ENCODE results near the gene SAMD4A.

SAMD4A gene, protein sequence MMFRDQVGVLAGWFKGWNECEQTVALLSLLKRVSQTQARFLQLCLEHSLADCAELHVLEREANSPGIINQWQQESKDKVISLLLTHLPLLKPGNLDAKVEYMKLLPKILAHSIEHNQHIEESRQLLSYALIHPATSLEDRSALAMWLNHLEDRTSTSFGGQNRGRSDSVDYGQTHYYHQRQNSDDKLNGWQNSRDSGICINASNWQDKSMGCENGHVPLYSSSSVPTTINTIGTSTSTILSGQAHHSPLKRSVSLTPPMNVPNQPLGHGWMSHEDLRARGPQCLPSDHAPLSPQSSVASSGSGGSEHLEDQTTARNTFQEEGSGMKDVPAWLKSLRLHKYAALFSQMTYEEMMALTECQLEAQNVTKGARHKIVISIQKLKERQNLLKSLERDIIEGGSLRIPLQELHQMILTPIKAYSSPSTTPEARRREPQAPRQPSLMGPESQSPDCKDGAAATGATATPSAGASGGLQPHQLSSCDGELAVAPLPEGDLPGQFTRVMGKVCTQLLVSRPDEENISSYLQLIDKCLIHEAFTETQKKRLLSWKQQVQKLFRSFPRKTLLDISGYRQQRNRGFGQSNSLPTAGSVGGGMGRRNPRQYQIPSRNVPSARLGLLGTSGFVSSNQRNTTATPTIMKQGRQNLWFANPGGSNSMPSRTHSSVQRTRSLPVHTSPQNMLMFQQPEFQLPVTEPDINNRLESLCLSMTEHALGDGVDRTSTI

DNA sequence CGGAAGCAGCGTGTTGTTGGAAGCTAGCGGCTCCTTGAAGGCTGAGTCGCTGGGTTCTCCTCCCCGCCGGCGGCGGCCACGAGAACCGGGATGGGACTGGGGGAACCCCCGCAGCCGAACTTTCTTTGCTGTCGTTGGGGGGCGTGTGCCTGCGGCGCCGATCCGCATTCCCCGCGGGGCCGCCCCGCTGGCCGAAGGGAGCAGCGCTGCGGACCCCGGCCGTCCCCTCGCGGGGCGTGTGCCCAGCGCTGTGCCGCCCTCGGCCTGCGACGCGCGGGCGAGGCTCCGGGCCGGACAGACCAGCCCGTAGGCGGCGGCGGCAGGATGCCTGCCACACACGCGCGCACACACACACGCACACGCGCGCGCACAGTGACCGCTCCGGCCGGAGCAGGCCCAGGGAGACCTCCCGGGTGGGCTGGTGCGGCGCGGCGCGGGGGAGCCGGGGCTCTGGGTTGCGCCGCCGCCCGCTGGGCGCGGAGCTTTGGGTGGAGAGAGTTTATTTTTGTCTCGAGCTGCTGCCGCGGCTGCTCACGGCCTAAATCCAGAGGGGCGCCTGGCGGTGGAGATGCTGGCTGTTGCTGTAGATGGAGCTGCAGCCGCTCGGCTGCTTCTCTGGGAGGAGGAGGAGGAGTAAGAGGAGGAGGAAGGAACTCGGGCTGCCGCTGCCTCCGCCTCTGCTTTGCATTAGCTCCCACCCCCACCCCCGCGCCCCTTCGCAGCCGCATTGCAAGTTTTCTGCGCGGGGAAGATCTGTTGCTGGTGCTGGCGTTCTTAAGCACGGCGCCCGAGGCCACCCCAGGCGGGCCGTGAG is at the start of gene SAMD4A:
Gene SAMD4A (plus strand): TSS at position 719 of the 814 bp plus-strand sequence. CDS start 789 bp downstream, outside the sequence.
- peak within 1 kb of the TSS; percentile 17; the same call in 1 of the 2 replicates for H3K27ac ChIP-seq
- TF ChIP-seq CTCF (conservative IDR thresholded peaks at IDR 0.05) (peak; percentile 14; the same call in 1 of the 2 replicates), ZFX (IDR thresholded peaks at IDR 0.05) (peak; percentile 40; the same call in 1 of the 2 replicates)

DNA sequence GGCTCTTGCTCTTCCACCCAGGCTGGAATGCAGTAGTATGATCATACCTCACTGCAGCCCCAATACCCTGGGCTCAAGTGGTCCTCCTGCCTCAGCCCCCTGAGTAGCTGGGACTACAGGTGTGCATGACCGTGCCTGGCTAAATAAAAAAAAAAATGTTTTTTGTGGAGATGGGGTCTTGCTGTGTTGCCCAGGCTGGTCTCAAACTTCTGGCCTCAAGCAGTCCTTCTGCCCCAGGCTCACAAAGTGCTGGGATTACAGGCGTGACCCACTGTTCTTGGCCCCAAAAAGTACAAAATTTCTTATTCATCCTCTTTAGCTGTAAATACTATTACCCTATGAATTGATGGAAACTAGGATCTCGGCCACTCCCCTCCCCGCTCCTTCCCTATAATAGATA is 42.5 kb upstream of the SAMD4A start:
- TF ChIP-seq ZFX (IDR thresholded peaks at IDR 0.05) (no peak), CTCF (conservative IDR thresholded peaks at IDR 0.05) (no peak)

GRCh38 chr14:54528973-54529372 is 38.0 kb upstream of the SAMD4A start:
- TF ChIP-seq ZFX (IDR thresholded peaks at IDR 0.05) (no peak), CTCF (conservative IDR thresholded peaks at IDR 0.05) (no peak)
- H3K27ac ChIP-seq: no peak overlapping the region

More for the DNA sequence above, 42.5 kb upstream of the SAMD4A start:
- no peak overlapping the region for H3K27ac ChIP-seq

DNA sequence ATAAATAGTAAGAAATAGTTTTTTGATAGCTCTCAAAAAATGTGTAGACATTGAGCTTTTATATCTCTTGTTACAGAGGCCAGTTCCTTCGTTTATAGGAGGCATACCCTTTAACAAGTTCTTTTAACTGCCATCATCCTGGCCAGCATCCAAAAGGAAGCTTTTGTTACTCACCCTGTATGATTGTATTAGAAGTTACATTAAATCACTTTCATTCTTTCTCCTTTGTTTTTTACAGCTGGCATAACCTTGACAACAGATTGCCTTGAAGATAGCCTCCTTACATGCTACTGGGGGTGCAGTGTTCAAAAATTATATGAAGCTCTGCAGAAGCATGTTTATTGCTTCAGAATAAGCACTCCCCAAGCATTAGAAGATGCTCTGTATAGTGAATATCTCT is 37.1 kb upstream of the SAMD4A start:
- no peak overlapping the region for H3K27ac ChIP-seq
- TF ChIP-seq ZFX (IDR thresholded peaks at IDR 0.05) (no peak), CTCF (conservative IDR thresholded peaks at IDR 0.05) (no peak)

- TF ChIP-seq ZFX (IDR thresholded peaks at IDR 0.05) (no peak), CTCF (conservative IDR thresholded peaks at IDR 0.05) (no peak)
- H3K27ac ChIP-seq: no peak overlapping the region
These were observed 34.6 kb upstream of the SAMD4A start for GRCh38 chr14:54532111-54533012.

DNA sequence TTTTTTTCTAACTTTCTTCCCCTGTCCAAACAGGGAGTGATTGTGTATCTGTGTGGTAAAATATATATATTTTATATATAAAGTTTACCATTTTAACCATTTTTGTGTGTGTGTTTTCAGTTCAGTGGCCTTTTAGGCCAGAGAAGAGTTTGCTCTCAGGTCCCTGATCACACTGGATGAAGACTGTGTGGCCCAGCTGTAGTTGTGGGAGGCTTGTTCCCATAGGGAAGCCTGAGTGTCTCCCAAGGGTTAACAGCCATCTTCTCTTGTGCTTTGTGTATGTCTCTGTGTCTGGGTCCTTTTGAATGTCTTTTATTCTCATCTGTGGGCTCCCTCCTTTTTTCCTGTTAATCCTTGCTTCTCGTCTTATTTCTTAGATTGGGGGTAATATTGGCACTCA is 33.8 kb upstream of the SAMD4A start:
- no peak overlapping the region for H3K27ac ChIP-seq
- no peak for TF ChIP-seq ZFX (IDR thresholded peaks at IDR 0.05)
- no peak for TF ChIP-seq CTCF (conservative IDR thresholded peaks at IDR 0.05)

Data from C4-2B (cell line).